Parathyroid adenoma (tissue), 2 donors: ENCODE data around the gene TIGIT.

Experiments used
- H2AFZ ChIP-seq: fragments of 300-600 bp; sonication (generic); one replicate; pipeline ENCODE4 v1.7.0; 2017; ENCODE audit warnings: antibody characterized with exemption, mild to moderate bottlenecking
- H3K27ac ChIP-seq: fragments of 300-600 bp; sonication (generic); one replicate; pipeline ENCODE4 v1.7.0; 2017
- H3K27me3 ChIP-seq: fragments of 300-600 bp; sonication (generic); one replicate; pipeline ENCODE4 v1.7.0; 2017; ENCODE audit warnings: low read length; ENCODE audit not compliant: control insufficient read depth, insufficient read depth
- H3K36me3 ChIP-seq: fragments of 300-600 bp; sonication (generic); one replicate; pipeline ENCODE4 v1.7.0; 2017; ENCODE audit warnings: low read length; ENCODE audit not compliant: control insufficient read depth, insufficient read depth
- H3K4me1 ChIP-seq: fragments of 300-600 bp; sonication (generic); one replicate; pipeline ENCODE4 v1.7.0; 2017; ENCODE audit warnings: control low read depth
- H3K4me2 ChIP-seq: fragments of 300-600 bp; sonication (generic); one replicate; pipeline ENCODE4 v1.7.0; 2017; ENCODE audit warnings: low read length
- H3K4me3 ChIP-seq: fragments of 300-600 bp; sonication (generic); one replicate; pipeline ENCODE4 v1.7.0; 2017; ENCODE audit warnings: low read depth, low read length
- H3K79me2 ChIP-seq: fragments of 300-600 bp; sonication (generic); one replicate; pipeline ENCODE4 v1.7.0; 2017; ENCODE audit warnings: control low read depth
- H3K9ac ChIP-seq: fragments of 300-600 bp; sonication (generic); one replicate; pipeline ENCODE4 v1.7.0; 2017; ENCODE audit warnings: mild to moderate bottlenecking
- H3K9me3 ChIP-seq: fragments of 300-600 bp; sonication (generic); one replicate; pipeline ENCODE4 v1.7.0; 2017; ENCODE audit warnings: low read length; ENCODE audit not compliant: control insufficient read depth
- TF ChIP-seq, protein P1 (sequence below): fragments of 300-600 bp; sonication (generic); IDR thresholded peaks from one replicate; pipeline ENCODE4 v1.7.0; 2017; ENCODE audit warnings: antibody characterized with exemption, mild to moderate bottlenecking
- donor health status: primary hyperparathyroidism.

TIGIT gene

DNA sequence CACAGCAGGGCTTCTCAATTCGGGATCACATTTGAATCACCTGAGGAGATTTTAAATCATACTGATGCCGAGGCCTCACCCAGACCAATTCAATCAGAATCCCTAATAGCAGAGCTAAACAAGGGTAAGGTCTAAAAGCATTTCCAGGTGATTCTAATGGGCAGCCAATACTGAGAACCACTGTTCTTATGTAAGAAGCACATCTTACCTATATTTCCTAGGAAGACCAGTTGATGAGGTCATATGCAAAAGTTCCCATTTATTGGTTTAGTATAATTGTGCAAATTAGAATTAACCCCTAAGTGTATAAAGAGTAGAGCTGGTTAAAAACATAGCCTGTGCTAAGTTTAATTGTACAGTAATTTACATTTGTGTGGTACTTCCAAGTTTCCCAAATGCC, 2.1 kb downstream of the TIGIT start:
- Histone ChIP-seq H3K27me3 (no peaks in the 10 kb centered on the region), H3K4me2 (no peak overlapping the region), H3K4me3 (no peak overlapping the region), H3K9me3 (no peaks in the 10 kb centered on the region), H3K4me1 (no peaks in the 10 kb centered on the region), H3K9ac (no peak overlapping the region), H3K36me3 (no peaks in the 10 kb centered on the region), H3K27ac (no peak overlapping the region), H2AFZ (no peak overlapping the region), H3K79me2 (no peaks in the 10 kb centered on the region)
- TF ChIP-seq, protein P1, sequence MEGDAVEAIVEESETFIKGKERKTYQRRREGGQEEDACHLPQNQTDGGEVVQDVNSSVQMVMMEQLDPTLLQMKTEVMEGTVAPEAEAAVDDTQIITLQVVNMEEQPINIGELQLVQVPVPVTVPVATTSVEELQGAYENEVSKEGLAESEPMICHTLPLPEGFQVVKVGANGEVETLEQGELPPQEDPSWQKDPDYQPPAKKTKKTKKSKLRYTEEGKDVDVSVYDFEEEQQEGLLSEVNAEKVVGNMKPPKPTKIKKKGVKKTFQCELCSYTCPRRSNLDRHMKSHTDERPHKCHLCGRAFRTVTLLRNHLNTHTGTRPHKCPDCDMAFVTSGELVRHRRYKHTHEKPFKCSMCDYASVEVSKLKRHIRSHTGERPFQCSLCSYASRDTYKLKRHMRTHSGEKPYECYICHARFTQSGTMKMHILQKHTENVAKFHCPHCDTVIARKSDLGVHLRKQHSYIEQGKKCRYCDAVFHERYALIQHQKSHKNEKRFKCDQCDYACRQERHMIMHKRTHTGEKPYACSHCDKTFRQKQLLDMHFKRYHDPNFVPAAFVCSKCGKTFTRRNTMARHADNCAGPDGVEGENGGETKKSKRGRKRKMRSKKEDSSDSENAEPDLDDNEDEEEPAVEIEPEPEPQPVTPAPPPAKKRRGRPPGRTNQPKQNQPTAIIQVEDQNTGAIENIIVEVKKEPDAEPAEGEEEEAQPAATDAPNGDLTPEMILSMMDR = no peak

DNA sequence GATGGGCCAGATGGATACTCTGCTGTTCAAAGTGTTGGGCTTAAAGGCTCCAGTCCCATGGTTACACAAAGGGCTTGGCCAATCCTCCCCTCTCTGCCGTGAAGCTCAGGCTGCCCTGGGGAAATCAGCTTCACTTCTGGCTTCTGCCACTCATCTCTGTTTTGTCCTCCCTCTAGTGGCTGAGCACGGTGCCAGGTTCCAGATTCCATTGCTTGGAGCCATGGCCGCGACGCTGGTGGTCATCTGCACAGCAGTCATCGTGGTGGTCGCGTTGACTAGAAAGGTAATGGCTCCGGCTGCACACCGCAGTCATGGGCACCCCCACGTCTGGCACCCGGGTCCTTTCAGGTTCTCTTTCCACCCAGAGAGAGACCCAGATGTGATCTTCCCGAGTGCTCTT, 5.6 kb downstream of the TIGIT start:
- TF ChIP-seq, protein P1 = no peak
- H3K4me3 ChIP-seq = no peak overlapping the region
- no peak overlapping the region for H3K27ac ChIP-seq

DNA sequence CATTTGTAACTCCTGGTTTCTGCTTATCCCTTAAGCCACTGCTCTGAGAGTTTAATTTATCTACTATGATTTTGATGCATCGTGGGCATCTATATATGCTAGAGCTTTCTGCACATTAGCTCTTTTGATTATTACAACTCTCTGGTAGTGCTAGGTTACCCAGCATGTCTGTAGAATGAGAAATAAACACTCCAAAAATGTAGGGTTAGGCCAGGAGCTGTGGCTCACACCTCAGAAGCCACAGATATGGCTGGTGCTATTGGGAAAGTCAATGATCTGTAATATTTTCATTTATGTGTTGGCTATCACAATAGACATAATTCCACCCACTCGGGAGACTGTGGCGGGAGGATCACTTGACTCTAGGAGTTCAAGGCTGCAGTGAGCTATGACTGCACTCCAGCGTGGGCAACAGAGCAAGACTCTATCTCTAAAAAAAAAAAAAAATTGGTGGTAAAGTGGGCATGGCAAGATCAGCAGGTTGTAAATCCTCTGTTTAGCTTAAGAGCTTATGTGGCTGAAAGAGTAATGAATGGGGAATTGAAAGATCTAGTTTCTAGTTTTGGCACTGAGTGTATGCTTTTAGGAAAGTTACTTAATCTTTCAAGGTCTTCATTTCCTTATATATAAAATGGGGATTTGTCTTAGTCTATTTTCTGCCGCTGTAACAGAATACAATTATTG, 6.3 kb downstream of the TIGIT start:
- Histone ChIP-seq H3K79me2 (no peaks in the 10 kb centered on the region), H3K4me1 (no peaks in the 10 kb centered on the region), H2AFZ (no peak overlapping the region), H3K36me3 (no peaks in the 10 kb centered on the region), H3K27me3 (no peaks in the 10 kb centered on the region), H3K9ac (no peak overlapping the region), H3K4me3 (no peak overlapping the region), H3K4me2 (no peak overlapping the region), H3K9me3 (no peaks in the 10 kb centered on the region), H3K27ac (no peak overlapping the region)
- TF ChIP-seq, protein P1 = no peak

More for the DNA sequence above, 5.6 kb downstream of the TIGIT start:
- Histone ChIP-seq H3K27me3 (no peaks in the 10 kb centered on the region), H3K9ac (no peak overlapping the region), H3K79me2 (no peaks in the 10 kb centered on the region), H3K4me2 (no peak overlapping the region), H3K36me3 (no peaks in the 10 kb centered on the region), H3K4me1 (no peaks in the 10 kb centered on the region), H3K9me3 (no peaks in the 10 kb centered on the region), H2AFZ (no peak overlapping the region)

DNA sequence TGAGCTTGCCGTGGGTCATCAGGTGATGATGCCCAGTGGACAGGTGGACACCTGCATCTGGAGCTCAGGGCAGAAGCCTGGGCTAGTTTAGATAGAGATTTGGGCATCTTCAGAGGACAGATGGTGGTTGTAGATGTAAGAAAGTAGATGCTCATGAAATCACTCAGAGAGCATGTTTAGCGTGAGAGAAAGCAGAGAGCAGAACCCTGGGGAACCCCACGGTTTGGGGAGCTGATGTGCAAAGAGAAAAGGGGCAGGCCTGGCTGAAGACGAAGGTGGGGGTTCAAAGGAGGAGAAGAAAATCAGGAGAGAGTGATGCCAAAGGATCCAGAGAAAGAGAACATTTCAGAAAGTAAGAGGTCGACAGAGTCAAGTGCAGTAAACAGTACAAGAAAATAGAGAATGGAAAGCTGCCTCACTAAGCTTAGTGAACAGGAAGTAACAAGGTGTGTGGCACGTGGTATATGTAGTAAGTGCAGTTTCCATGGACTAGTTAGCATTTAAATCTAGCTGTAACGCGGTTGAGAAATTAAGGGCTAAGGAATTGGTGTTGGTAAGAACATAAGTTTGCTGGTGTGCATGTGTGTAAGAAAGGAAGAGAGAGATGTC, 13.5 kb downstream of the TIGIT start:
- no peak overlapping the region for H2AFZ ChIP-seq
- H3K9me3 ChIP-seq = no peaks in the 10 kb centered on the region
- H3K36me3 ChIP-seq = no peaks in the 10 kb centered on the region
- no peaks in the 10 kb centered on the region for H3K27me3 ChIP-seq
- no peak overlapping the region for H3K9ac ChIP-seq
- TF ChIP-seq, protein P1 = no peak
- no peaks in the 10 kb centered on the region for H3K79me2 ChIP-seq
- H3K4me3 ChIP-seq = no peak overlapping the region
- H3K4me2 ChIP-seq = no peak overlapping the region
- no peak overlapping the region for H3K27ac ChIP-seq
- H3K4me1 ChIP-seq = no peaks in the 10 kb centered on the region

DNA sequence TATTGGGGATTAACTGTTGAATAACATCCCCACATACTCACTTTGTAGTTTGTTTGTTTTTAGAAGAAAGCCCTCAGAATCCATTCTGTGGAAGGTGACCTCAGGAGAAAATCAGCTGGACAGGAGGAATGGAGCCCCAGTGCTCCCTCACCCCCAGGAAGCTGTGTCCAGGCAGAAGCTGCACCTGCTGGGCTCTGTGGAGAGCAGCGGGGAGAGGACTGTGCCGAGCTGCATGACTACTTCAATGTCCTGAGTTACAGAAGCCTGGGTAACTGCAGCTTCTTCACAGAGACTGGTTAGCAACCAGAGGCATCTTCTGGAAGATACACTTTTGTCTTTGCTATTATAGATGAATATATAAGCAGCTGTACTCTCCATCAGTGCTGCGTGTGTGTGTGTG, 14.0 kb downstream of the TIGIT start:
- H3K9me3 ChIP-seq = no peaks in the 10 kb centered on the region
- H3K4me2 ChIP-seq = no peak overlapping the region
- H3K4me3 ChIP-seq = no peak overlapping the region
- H3K4me1 ChIP-seq = no peaks in the 10 kb centered on the region
- no peaks in the 10 kb centered on the region for H3K36me3 ChIP-seq
- no peak overlapping the region for H3K27ac ChIP-seq
- no peak overlapping the region for H2AFZ ChIP-seq
- no peaks in the 10 kb centered on the region for H3K79me2 ChIP-seq
- TF ChIP-seq, protein P1 = no peak
- H3K27me3 ChIP-seq = no peaks in the 10 kb centered on the region
- H3K9ac ChIP-seq = no peak overlapping the region
